A549 (cell line): ENCODE results near the gene TMEM53. TPM values are rescaled to one million over a fixed set of nuclear protein-coding genes. Genes with fewer than 3 reads are reported as not detected.
A peak's percentile ranks its signal among the peaks of the same experiment; 100 is the strongest.

ENCODE experiments used
- ATAC-seq, 2 experiments: fragments of 200-7000 bp in 1 of 2; fragments of >200 bp in 1 of 2; cut with Nextera tagmentation in 1 of 2; cut with Tn5 transposase in 1 of 2; 3 replicates each; pipeline versions ENCODE4 v1.8.0 to v1.9.1; 2018 to 2020; ENCODE audit warnings: mild to moderate bottlenecking in 1 of 2, moderate library complexity in 1 of 2
- CTCF ChIA-PET: fragments of 300-600 bp; sonication (Branson Sonifier 250); formaldehyde crosslinking; extraction: SDS; loops from one replicate; lab custom pipeline; 2021; ENCODE audit warnings: antibody characterized with exemption, inconsistent platforms; lab: Yijun Ruan, JAX
- POLR2A ChIA-PET: fragments of 350-600 bp; formaldehyde crosslinking; extraction: SDS; loops from one replicate; lab custom pipeline; 2021; ENCODE audit warnings: antibody characterized with exemption, inconsistent platforms; lab: Yijun Ruan, JAX
- DNase-seq, 2 experiments: peaks; one replicate each; pipeline versions ENCODE4 v3.0.0 to v3.0.0-alpha.2; 2011 to 2016; ENCODE audit warnings: low read depth in 1 of 2, low spot score in 1 of 2
- FAIRE-seq: peaks from 2 replicates; lab custom pipeline; 2011; peaks lifted over from hg19 to GRCh38; lab: Jason Lieb, UNC
- H3K27ac ChIP-seq, 2 experiments: fragments of >200 bp; sonication (Bioruptor Twin); formaldehyde crosslinking; 3 replicates each; pipeline ENCODE4 v1.5.1; 2016 to 2017
- H3K4me1 ChIP-seq: fragments of >200 bp; sonication (Bioruptor Twin); formaldehyde crosslinking; 3 replicates; pipeline ENCODE4 v1.6.1; 2016
- H3K4me2 ChIP-seq: fragments of >200 bp; sonication (Bioruptor Twin); formaldehyde crosslinking; 3 replicates; pipeline ENCODE4 v1.6.1; 2016
- H3K4me3 ChIP-seq: fragments of >200 bp; sonication (Bioruptor Twin); formaldehyde crosslinking; 3 replicates; pipeline ENCODE4 v1.5.1; 2016
- H3K9me3 ChIP-seq: fragments of >200 bp; sonication (Bioruptor Twin); formaldehyde crosslinking; 3 replicates; pipeline ENCODE4 v1.6.1; 2016
- ATOH8 ChIP-seq: fragments of 250-450 bp; sonication (Bioruptor Pico); IDR thresholded peaks from 2 replicates; pipeline ENCODE4 v1.5.0; 2020; ENCODE audit warnings: low read depth, mild to moderate bottlenecking, moderate library complexity
- BHLHE40 ChIP-seq: IDR thresholded peaks from 2 replicates; pipeline ENCODE4 v1.6.1; 2012; ENCODE audit warnings: low read depth, low read length, inconsistent platforms
- CBX2 ChIP-seq: fragments of 200-600 bp; sonication (generic); IDR thresholded peaks from 2 replicates; pipeline ENCODE4 v1.6.1; 2016; ENCODE audit warnings: low read depth, mild to moderate bottlenecking, borderline replicate concordance
- CBX8 ChIP-seq: fragments of 200-600 bp; sonication (generic); IDR thresholded peaks from 2 replicates; pipeline ENCODE4 v1.6.1; 2016
- CTCF ChIP-seq: fragments of >200 bp; sonication (Bioruptor Twin); formaldehyde crosslinking; IDR thresholded peaks from 3 replicates; pipeline ENCODE4 v1.5.1; 2016
- HDAC2 ChIP-seq: fragments of 200-600 bp; sonication (generic); IDR thresholded peaks from 2 replicates; pipeline ENCODE4 v1.6.1; 2016
- HES2 ChIP-seq: fragments of >200 bp; sonication (Bioruptor Twin); formaldehyde crosslinking; IDR thresholded peaks from 2 replicates; pipeline ENCODE4 v1.6.1; 2016
- HEYL ChIP-seq: fragments of 250-450 bp; sonication (Bioruptor Pico); IDR thresholded peaks from 2 replicates; pipeline ENCODE4 v1.8.0; 2021; ENCODE audit warnings: mild to moderate bottlenecking, moderate library complexity
- HOXB13 ChIP-seq: fragments of 250-450 bp; sonication (Bioruptor Pico); IDR thresholded peaks from 2 replicates; pipeline ENCODE4 v1.5.0; 2020; ENCODE audit warnings: low read depth, mild to moderate bottlenecking, moderate library complexity
- JUN ChIP-seq, 2 experiments: fragments of >200 bp; sonication (Bioruptor Twin); formaldehyde crosslinking; IDR thresholded peaks; 2 replicates in 1 of 2; 3 replicates in 1 of 2; pipeline ENCODE4 v1.6.1; 2016 to 2017
- JUNB ChIP-seq: fragments of >200 bp; sonication (Bioruptor Twin); formaldehyde crosslinking; IDR thresholded peaks from 2 replicates; pipeline ENCODE4 v1.6.1; 2016
- MAFK ChIP-seq: fragments of 450-650 bp; IDR thresholded peaks from 2 replicates; pipeline ENCODE4 v1.6.1; 2014; ENCODE audit not compliant: partially characterized antibody
- MYC ChIP-seq: IDR thresholded peaks from 2 replicates; pipeline ENCODE4 v1.6.1; 2012; ENCODE audit warnings: mild to moderate bottlenecking, inconsistent platforms, low read length, improper control_type of control experiment, borderline replicate concordance
- NFE2L2 ChIP-seq: fragments of 150-350 bp; conservative IDR thresholded peaks from 2 replicates; pipeline ENCODE4 v1.6.1; 2014; ENCODE audit warnings: low read length
- NPAS2 ChIP-seq: fragments of 250-450 bp; sonication (Bioruptor Pico); IDR thresholded peaks from 2 replicates; pipeline ENCODE4 v1.8.0; 2022; ENCODE audit warnings: mild to moderate bottlenecking, moderate library complexity, borderline replicate concordance
- NR3C1 ChIP-seq: fragments of >200 bp; sonication (Bioruptor Twin); formaldehyde crosslinking; IDR thresholded peaks from 3 replicates; pipeline ENCODE4 v1.6.1; 2017
- POLR2AphosphoS2 ChIP-seq: conservative IDR thresholded peaks from 2 replicates; pipeline ENCODE4 v1.6.1; 2012; ENCODE audit warnings: low read length, improper control_type of control experiment, inconsistent platforms
- RAD21 ChIP-seq, 2 experiments: fragments of >200 bp in 1 of 2; sonication (Bioruptor Twin) in 1 of 2; formaldehyde crosslinking in 1 of 2; IDR thresholded peaks in 1 of 2; conservative IDR thresholded peaks in 1 of 2; 2 replicates in 1 of 2; 3 replicates in 1 of 2; pipeline ENCODE4 v1.6.1; 2012 to 2018; ENCODE audit warnings: inconsistent platforms in 1 of 2
- RARB ChIP-seq: fragments of 250-450 bp; sonication (Bioruptor Pico); IDR thresholded peaks from 2 replicates; pipeline ENCODE4 v1.8.0; 2021; ENCODE audit warnings: mild to moderate bottlenecking, moderate library complexity
- REST ChIP-seq: fragments of 200-600 bp; sonication (generic); IDR thresholded peaks from 2 replicates; pipeline ENCODE4 v1.6.1; 2016; ENCODE audit warnings: antibody characterized with exemption, mild to moderate bottlenecking, moderate library complexity
- RFX5 ChIP-seq: fragments of 450-650 bp; IDR thresholded peaks from 2 replicates; pipeline ENCODE4 v1.7.1; 2014; ENCODE audit warnings: antibody characterized with exemption, mild to moderate bottlenecking, moderate library complexity
- RNF2 ChIP-seq: fragments of 200-600 bp; sonication (generic); IDR thresholded peaks from 2 replicates; pipeline ENCODE4 v1.6.1; 2016; ENCODE audit warnings: low read depth, mild to moderate bottlenecking, antibody characterized with exemption, moderate library complexity, borderline replicate concordance
- SMC3 ChIP-seq: fragments of >200 bp; sonication (Bioruptor Twin); formaldehyde crosslinking; IDR thresholded peaks from 3 replicates; pipeline ENCODE4 v1.6.1; 2018; ENCODE audit warnings: inconsistent platforms
- TFCP2L1 ChIP-seq: fragments of 250-450 bp; sonication (Bioruptor Pico); IDR thresholded peaks from 2 replicates; pipeline ENCODE4 v1.5.0; 2021; ENCODE audit warnings: mild to moderate bottlenecking
- ZC3H11A ChIP-seq: fragments of 450-650 bp; IDR thresholded peaks from 2 replicates; pipeline ENCODE4 v1.6.1; 2014; ENCODE audit warnings: antibody characterized with exemption, mild to moderate bottlenecking
- ZNF302 ChIP-seq: fragments of 250-450 bp; sonication (Bioruptor Pico); IDR thresholded peaks from 2 replicates; pipeline ENCODE4 v1.9.0; 2021; ENCODE audit warnings: inconsistent platforms, mild to moderate bottlenecking, moderate library complexity
- WGBS: methylation state at CpG from one replicate; pipeline ENCODE4 v1.1.6; 2017; ENCODE audit errors: missing lambda C conversion rate; 5-methylcytosine and 5-hydroxymethylcytosine counted together
- polyA plus RNA-seq, 4 experiments: library from polyadenylated mRNA; depleted of rRNA in 3 of 4; stranded (reverse); fragments of >200 nt; fragmentation: RNase III in 1 of 4; extraction: RNeasy Plus Mini Kit Qiagen cat#74134 plus additional on column Dnase treatment in 1 of 4; gene quantifications; 2 replicates in 3 of 4; 3 replicates in 1 of 4; pipeline ENCODE4 v1.2.3, GENCODE V29; 2011 to 2017
- TF ChIP-seq, protein P1 (sequence below): IDR thresholded peaks from 2 replicates; pipeline ENCODE4 v1.6.1; 2012
- TF ChIP-seq, protein P2 (sequence below): fragments of 450-650 bp; IDR thresholded peaks from 2 replicates; pipeline ENCODE4 v1.6.1; 2014; ENCODE audit warnings: antibody characterized with exemption

TMEM53 gene
- polyA plus RNA-seq, 2 of the 4 experiments (the other 2 are of a cell fraction): 6.2 to 8.0 TPM

DNA sequence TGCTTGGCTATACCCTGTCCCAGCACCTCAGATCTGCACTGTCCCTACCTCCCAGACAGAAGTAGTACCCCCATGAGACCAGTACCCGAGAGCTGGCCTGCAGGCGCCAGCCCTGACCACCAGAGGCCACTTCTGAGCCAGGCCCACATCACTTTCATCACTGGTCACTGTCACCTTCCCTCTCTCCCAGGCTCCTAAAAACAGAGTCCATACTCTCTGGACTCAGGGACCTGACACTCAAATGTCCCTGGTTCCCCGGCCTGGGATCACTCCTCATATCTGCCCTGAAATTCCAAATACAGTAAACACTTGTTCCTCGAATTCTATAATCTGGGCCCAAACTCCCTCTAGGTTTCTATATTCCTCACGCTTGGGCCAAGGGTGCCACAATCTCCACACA, 18.7 kb downstream of the TMEM53 start (continued):
- TF ChIP-seq CTCF (peak; percentile 51), RNF2 (no peak), HEYL (CRISPR knock-in tag) (no peak), NFE2L2 (no peak), ZNF302 (CRISPR knock-in tag) (no peak), BHLHE40 (no peak), RARB (CRISPR knock-in tag) (no peak), POLR2AphosphoS2 (no peak), CBX2 (no peak), NPAS2 (no peak), SMC3 (0 out of 3 replicates have a peak, but pooled peaks have one; percentile 26), ZC3H11A (no peak)
- TF ChIP-seq, protein P1, sequence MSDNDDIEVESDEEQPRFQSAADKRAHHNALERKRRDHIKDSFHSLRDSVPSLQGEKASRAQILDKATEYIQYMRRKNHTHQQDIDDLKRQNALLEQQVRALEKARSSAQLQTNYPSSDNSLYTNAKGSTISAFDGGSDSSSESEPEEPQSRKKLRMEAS: no peak

GRCh38 chr1:44654621-44655187, 19.6 kb downstream of the TMEM53 start:
- ChIA-PET POLR2A (no interaction called here), CTCF (interaction anchor here (1.0 to 1.9 kb wide), 6 partner anchors 8 to 607 kb away, joined by 3 to 5 read pairs (median 4); no protein-coding TSS in a partner anchor)
- no peaks in the 10 kb centered on the region for H3K9me3 ChIP-seq

More at GRCh38 chr1:44654621-44655187, 19.6 kb downstream of the TMEM53 start:
- TF ChIP-seq MYC: no peak
- no peak for TF ChIP-seq RAD21 (conservative IDR thresholded peaks at IDR 0.05 in 1 of 2, IDR thresholded peaks at IDR 0.05 in 1 of 2)
- TF ChIP-seq RARB (CRISPR knock-in tag): no peak
- TF ChIP-seq HOXB13 (CRISPR knock-in tag): no peak
- no peak for TF ChIP-seq NPAS2
- no peak for TF ChIP-seq NR3C1
- TF ChIP-seq MAFK: no peak
- TF ChIP-seq TFCP2L1: no peak
- TF ChIP-seq JUNB: no peak
- TF ChIP-seq REST: no peak
- TF ChIP-seq ATOH8 (CRISPR knock-in tag): no peak
- TF ChIP-seq CTCF: no peak
- TF ChIP-seq, protein P2, sequence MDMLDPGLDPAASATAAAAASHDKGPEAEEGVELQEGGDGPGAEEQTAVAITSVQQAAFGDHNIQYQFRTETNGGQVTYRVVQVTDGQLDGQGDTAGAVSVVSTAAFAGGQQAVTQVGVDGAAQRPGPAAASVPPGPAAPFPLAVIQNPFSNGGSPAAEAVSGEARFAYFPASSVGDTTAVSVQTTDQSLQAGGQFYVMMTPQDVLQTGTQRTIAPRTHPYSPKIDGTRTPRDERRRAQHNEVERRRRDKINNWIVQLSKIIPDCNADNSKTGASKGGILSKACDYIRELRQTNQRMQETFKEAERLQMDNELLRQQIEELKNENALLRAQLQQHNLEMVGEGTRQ: no peak
- no peak for TF ChIP-seq SMC3
- no peak for TF ChIP-seq JUN (IDR thresholded peaks at IDR 0.05)
- no peak for TF ChIP-seq HES2
- TF ChIP-seq CBX8: no peak
- no peak for TF ChIP-seq HDAC2
- TF ChIP-seq ZC3H11A: no peak
- TF ChIP-seq RFX5: no peak
- Histone ChIP-seq H3K27ac (no peak overlapping the region), H3K4me1 (no peaks in the 10 kb centered on the region), H3K4me3 (no peak overlapping the region), H3K4me2 (no peak overlapping the region)
- ATAC-seq: no peak
- 87% methylated on average over 26 of the region's 35 CpGs for WGBS
- DNase-seq: no peak
- FAIRE-seq: no peak
